Fibroblast of lung (primary cell): ENCODE data around the gene PAIP1.

Source experiments
- EZH2 ChIP-seq: IDR thresholded peaks from 2 replicates; pipeline ENCODE4 v1.5.1; 2012; ENCODE audit warnings: low read length, control low read depth, mild to moderate bottlenecking; ENCODE audit errors: missing control alignments
- TF ChIP-seq, protein P1 (sequence below), 2 donors: IDR thresholded peaks in 1 of 2; conservative IDR thresholded peaks in 1 of 2; 1 replicate in 1 of 2; 2 replicates in 1 of 2; pipeline ENCODE4 v1.5.1; 2011 to 2012; ENCODE audit warnings: low read length in 2 of 2, control low read depth in 1 of 2, inconsistent platforms in 1 of 2, low read depth in 1 of 2, mild to moderate bottlenecking in 1 of 2

DNA sequence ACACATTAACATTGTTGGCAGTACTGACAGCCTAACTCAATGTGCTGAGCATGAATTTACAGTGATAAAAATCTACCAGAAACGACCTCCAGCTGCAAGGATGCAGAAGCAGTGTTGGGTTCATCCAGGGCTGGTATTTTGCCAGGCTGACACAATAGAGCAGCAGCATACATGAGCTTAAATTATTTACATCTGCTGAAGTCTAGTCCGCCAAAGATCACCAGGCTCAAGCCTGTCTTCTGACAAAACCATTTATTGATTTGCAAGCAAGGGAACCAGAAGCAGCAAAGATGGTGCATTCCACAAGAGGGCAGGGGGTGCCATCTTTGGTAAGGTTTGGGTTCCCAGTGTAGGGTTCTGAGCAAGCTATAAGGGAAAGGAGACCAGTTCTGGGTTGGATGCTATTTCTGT, 33.2 kb downstream of the PAIP1 start:
- TF ChIP-seq EZH2: no peak
- TF ChIP-seq, protein P1, sequence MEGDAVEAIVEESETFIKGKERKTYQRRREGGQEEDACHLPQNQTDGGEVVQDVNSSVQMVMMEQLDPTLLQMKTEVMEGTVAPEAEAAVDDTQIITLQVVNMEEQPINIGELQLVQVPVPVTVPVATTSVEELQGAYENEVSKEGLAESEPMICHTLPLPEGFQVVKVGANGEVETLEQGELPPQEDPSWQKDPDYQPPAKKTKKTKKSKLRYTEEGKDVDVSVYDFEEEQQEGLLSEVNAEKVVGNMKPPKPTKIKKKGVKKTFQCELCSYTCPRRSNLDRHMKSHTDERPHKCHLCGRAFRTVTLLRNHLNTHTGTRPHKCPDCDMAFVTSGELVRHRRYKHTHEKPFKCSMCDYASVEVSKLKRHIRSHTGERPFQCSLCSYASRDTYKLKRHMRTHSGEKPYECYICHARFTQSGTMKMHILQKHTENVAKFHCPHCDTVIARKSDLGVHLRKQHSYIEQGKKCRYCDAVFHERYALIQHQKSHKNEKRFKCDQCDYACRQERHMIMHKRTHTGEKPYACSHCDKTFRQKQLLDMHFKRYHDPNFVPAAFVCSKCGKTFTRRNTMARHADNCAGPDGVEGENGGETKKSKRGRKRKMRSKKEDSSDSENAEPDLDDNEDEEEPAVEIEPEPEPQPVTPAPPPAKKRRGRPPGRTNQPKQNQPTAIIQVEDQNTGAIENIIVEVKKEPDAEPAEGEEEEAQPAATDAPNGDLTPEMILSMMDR (conservative IDR thresholded peaks at IDR 0.05 in 1 of 2, IDR thresholded peaks at IDR 0.05 in 1 of 2; ENCODE audit: low read depth in 1 of 2, low read length in 2 of 2): no peak
